Upper lobe of left lung (tissue), 4 donors: ENCODE results near the gene NBR1.

Source experiments
- POLR2AphosphoS5 ChIP-seq, 2 donors: sonication (generic); formaldehyde crosslinking; IDR thresholded peaks; one replicate each; pipeline ENCODE4 v1.5.1; 2017; ENCODE audit warnings: antibody characterized with exemption in 2 of 2
- TF ChIP-seq, protein P1 (sequence below), 6 experiments: fragments of 450-650 bp in 4 of 6; fragments of 200-600 bp in 2 of 6; sonication (generic) in 2 of 6; IDR thresholded peaks; one replicate each; pipeline ENCODE4 v1.5.1; 2016 to 2019; ENCODE audit warnings: antibody characterized with exemption in 6 of 6

DNA sequence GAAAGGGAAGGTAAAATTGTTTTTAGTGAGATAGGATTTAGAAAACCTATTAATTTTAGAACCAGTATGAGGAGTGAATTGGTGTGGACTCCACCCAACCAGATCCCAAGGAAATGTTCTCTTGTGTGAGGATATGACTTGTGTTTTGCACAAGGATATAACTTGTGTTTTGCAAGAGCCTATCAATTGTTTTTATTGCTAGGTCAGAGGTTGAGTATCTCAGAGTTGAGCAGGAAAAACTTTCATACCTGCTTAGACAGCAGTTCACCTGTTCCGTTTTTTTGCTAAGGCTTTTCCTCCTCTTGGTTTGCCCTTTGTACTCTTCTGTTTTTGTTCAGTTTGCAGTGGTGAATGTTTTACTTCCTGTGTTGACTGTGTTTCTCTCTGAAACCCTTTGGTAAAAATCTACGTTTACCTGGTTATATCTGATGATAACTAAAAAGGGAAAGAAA, 5.1 kb downstream of the NBR1 start:
- TF ChIP-seq, protein P1, sequence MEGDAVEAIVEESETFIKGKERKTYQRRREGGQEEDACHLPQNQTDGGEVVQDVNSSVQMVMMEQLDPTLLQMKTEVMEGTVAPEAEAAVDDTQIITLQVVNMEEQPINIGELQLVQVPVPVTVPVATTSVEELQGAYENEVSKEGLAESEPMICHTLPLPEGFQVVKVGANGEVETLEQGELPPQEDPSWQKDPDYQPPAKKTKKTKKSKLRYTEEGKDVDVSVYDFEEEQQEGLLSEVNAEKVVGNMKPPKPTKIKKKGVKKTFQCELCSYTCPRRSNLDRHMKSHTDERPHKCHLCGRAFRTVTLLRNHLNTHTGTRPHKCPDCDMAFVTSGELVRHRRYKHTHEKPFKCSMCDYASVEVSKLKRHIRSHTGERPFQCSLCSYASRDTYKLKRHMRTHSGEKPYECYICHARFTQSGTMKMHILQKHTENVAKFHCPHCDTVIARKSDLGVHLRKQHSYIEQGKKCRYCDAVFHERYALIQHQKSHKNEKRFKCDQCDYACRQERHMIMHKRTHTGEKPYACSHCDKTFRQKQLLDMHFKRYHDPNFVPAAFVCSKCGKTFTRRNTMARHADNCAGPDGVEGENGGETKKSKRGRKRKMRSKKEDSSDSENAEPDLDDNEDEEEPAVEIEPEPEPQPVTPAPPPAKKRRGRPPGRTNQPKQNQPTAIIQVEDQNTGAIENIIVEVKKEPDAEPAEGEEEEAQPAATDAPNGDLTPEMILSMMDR (IDR thresholded peaks at IDR 0.05) = no peak
- TF ChIP-seq POLR2AphosphoS5 (IDR thresholded peaks at IDR 0.05) = no peak
